Measurements from ENCODE around the gene IGFLR1.

IGFLR1 gene

GRCh38 chr19:35733180-35734125, 8.8 kb downstream of the IGFLR1 start:
- no peak for TF ChIP-seq CTCF (IDR thresholded peaks at IDR 0.05; ENCODE audit: low read depth, low read length)

GRCh38 chr19:35732540-35733179, 9.6 kb downstream of the IGFLR1 start:
- no peak for TF ChIP-seq CTCF (IDR thresholded peaks at IDR 0.05; ENCODE audit: low read depth, low read length)
- no peak overlapping the region for H3K4me3 ChIP-seq (ENCODE audit: low read depth, low read length)

More at GRCh38 chr19:35733180-35734125, 8.8 kb downstream of the IGFLR1 start:
- no peak overlapping the region for H3K4me3 ChIP-seq (ENCODE audit: low read depth, low read length)

- no peak for TF ChIP-seq CTCF (IDR thresholded peaks at IDR 0.05; ENCODE audit: low read depth, low read length)
- H3K4me3 ChIP-seq (ENCODE audit: low read depth, low read length): no peak overlapping the region
These were observed 10.4 kb downstream of the IGFLR1 start for GRCh38 chr19:35731779-35732405.

GRCh38 chr19:35731353-35731752, 10.9 kb downstream of the IGFLR1 start:
- no peak overlapping the region for H3K4me3 ChIP-seq (ENCODE audit: low read depth, low read length)
- no peak for TF ChIP-seq CTCF (IDR thresholded peaks at IDR 0.05; ENCODE audit: low read depth, low read length)

GRCh38 chr19:35730326-35730725, 11.9 kb downstream of the IGFLR1 start:
- no peak for TF ChIP-seq CTCF (IDR thresholded peaks at IDR 0.05; ENCODE audit: low read depth, low read length)
- no peak overlapping the region for H3K4me3 ChIP-seq (ENCODE audit: low read depth, low read length)

- no peak for TF ChIP-seq CTCF (IDR thresholded peaks at IDR 0.05; ENCODE audit: low read depth, low read length)
These were observed 12.5 kb downstream of the IGFLR1 start for GRCh38 chr19:35729763-35730162.

More at GRCh38 chr19:35729763-35730162, 12.5 kb downstream of the IGFLR1 start:
- H3K4me3 ChIP-seq (ENCODE audit: low read depth, low read length): no peak overlapping the region
